Tibial nerve (tissue), 4 donors: ENCODE results near the gene IL1A. TPM values are rescaled to one million over a fixed set of nuclear protein-coding genes. Genes with fewer than 3 reads are reported as not detected.

Experiments used
- DNase-seq, 2 donors: peaks; one replicate each; pipeline ENCODE4 v3.0.0-alpha.2; 2019; ENCODE audit warnings: low spot score in 2 of 2
- H3K27ac ChIP-seq, 4 donors: fragments of 200-600 bp; sonication (generic) in 3 of 4; one replicate each; pipeline ENCODE4 v1.5.1; 2017 to 2019; ENCODE audit warnings: mild to moderate bottlenecking in 1 of 4
- H3K27me3 ChIP-seq, 2 donors: fragments of 200-600 bp; sonication (generic) in 1 of 2; one replicate each; pipeline versions ENCODE4 v1.5.1 to v1.6.0; 2017 to 2019
- H3K36me3 ChIP-seq, 3 donors: fragments of 200-600 bp; sonication (generic); one replicate each; pipeline ENCODE4 v1.5.1; 2018 to 2019
- H3K4me1 ChIP-seq, 4 donors: fragments of 200-600 bp; sonication (generic) in 3 of 4; one replicate each; pipeline ENCODE4 v1.5.1; 2017 to 2019
- H3K4me3 ChIP-seq, 4 donors: fragments of 200-600 bp; sonication (generic) in 3 of 4; one replicate each; pipeline ENCODE4 v1.5.1; 2017 to 2019; ENCODE audit warnings: mild to moderate bottlenecking in 1 of 4, moderate library complexity in 1 of 4
- H3K9me3 ChIP-seq, 4 donors: fragments of 200-600 bp; sonication (generic) in 3 of 4; one replicate each; pipeline ENCODE4 v1.5.1; 2017 to 2019
- CTCF ChIP-seq, 5 experiments: fragments of 200-600 bp in 3 of 5; fragments of 450-650 bp in 2 of 5; sonication (generic) in 3 of 5; IDR thresholded peaks; one replicate each; pipeline ENCODE4 v1.5.1; 2016 to 2019; ENCODE audit warnings: antibody characterized with exemption in 5 of 5, mild to moderate bottlenecking in 3 of 5, moderate library complexity in 2 of 5
- EP300 ChIP-seq, 2 donors: sonication (generic); formaldehyde crosslinking; IDR thresholded peaks; one replicate each; pipeline ENCODE4 v1.6.1; 2017; ENCODE audit warnings: antibody characterized with exemption in 2 of 2, mild to moderate bottlenecking in 1 of 2
- POLR2A ChIP-seq, 2 donors: fragments of 450-650 bp; IDR thresholded peaks; one replicate each; pipeline ENCODE4 v1.6.1; 2017; ENCODE audit warnings: antibody characterized with exemption in 2 of 2, mild to moderate bottlenecking in 2 of 2, moderate library complexity in 2 of 2
- WGBS, 2 donors: methylation state at CpG; one replicate each; pipeline ENCODE4 v1.1.5; 2018; 5-methylcytosine and 5-hydroxymethylcytosine counted together
- total RNA-seq, 4 donors: library from RNA; depleted of rRNA; stranded (reverse); fragments of >200 nt; gene quantifications; one replicate each; pipeline ENCODE4 v1.1.0, GENCODE V29; 2016

IL1A gene
- total RNA-seq, 4 donors from 2014 or later: 1.1 TPM; not detected in 3

- TF ChIP-seq EP300 (IDR thresholded peaks at IDR 0.05): no peak
- no peak for TF ChIP-seq CTCF (IDR thresholded peaks at IDR 0.05)
- no peak for TF ChIP-seq POLR2A (IDR thresholded peaks at IDR 0.05)
- Histone ChIP-seq H3K27ac (no peak overlapping the region), H3K27me3 (no peaks in the 10 kb centered on the region), H3K36me3 (no peaks in the 10 kb centered on the region), H3K9me3 (no peaks in the 10 kb centered on the region), H3K4me3 (no peak overlapping the region), H3K4me1 (no peaks in the 10 kb centered on the region)
- DNase-seq: no peak
Measured at GRCh38 chr2:112777036-112777435, 7.3 kb downstream of the IL1A start.

DNA sequence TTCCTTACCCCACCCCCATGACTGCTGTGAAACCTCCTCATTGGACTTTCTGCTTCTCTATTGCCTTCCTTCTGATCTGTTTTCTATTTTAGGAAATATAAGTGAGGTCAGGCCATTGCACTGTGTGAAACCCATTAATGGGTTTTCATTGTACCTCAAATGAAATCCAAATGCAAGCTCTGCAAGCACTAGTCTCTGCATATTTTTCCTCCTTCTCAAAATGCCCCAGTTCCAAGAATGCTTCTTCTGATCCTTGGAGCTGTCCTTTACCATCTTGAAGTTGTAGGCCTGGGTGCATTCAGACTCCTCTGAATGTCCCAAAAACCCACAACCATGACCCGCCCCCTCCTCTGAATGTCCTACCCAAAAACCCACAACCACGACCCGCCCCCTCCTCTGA, 8.2 kb downstream of the IL1A start:
- no peak overlapping the region for H3K27ac ChIP-seq
- H3K36me3 ChIP-seq: no peaks in the 10 kb centered on the region
- no peaks in the 10 kb centered on the region for H3K27me3 ChIP-seq
- H3K4me1 ChIP-seq: no peaks in the 10 kb centered on the region
- no peaks in the 10 kb centered on the region for H3K9me3 ChIP-seq
- 85 to 91% methylated on average over 2 to 3 of the region's 3 CpGs for WGBS, 2 donors
- TF ChIP-seq POLR2A (IDR thresholded peaks at IDR 0.05): no peak
- no peak for TF ChIP-seq EP300 (IDR thresholded peaks at IDR 0.05)
- TF ChIP-seq CTCF (IDR thresholded peaks at IDR 0.05): no peak
- H3K4me3 ChIP-seq: no peak overlapping the region
- DNase-seq: no peak

- no peak overlapping the region for H3K27ac ChIP-seq
- no peak for DNase-seq
- H3K4me3 ChIP-seq: no peak overlapping the region
- no peaks in the 10 kb centered on the region for H3K4me1 ChIP-seq
- 94% methylated on average over 3 of the region's 3 CpGs for WGBS, 2 donors
- H3K27me3 ChIP-seq: no peaks in the 10 kb centered on the region
- no peaks in the 10 kb centered on the region for H3K36me3 ChIP-seq
- TF ChIP-seq EP300 (IDR thresholded peaks at IDR 0.05) (no peak), POLR2A (IDR thresholded peaks at IDR 0.05) (no peak), CTCF (IDR thresholded peaks at IDR 0.05) (no peak)
- H3K9me3 ChIP-seq: no peaks in the 10 kb centered on the region
Measured at GRCh38 chr2:112774536-112775285, 9.6 kb downstream of the IL1A start.

- DNase-seq: no peak
- WGBS, 2 donors: 80 to 88% methylated on average over 2 of the region's 2 CpGs
- Histone ChIP-seq H3K4me1 (no peaks in the 10 kb centered on the region), H3K27me3 (no peaks in the 10 kb centered on the region), H3K9me3 (no peaks in the 10 kb centered on the region), H3K27ac (no peak overlapping the region), H3K36me3 (no peaks in the 10 kb centered on the region), H3K4me3 (no peak overlapping the region)
- TF ChIP-seq EP300 (IDR thresholded peaks at IDR 0.05) (no peak), CTCF (IDR thresholded peaks at IDR 0.05) (no peak), POLR2A (IDR thresholded peaks at IDR 0.05) (no peak)
Measured at GRCh38 chr2:112773556-112773955, 10.7 kb downstream of the IL1A start.

DNA sequence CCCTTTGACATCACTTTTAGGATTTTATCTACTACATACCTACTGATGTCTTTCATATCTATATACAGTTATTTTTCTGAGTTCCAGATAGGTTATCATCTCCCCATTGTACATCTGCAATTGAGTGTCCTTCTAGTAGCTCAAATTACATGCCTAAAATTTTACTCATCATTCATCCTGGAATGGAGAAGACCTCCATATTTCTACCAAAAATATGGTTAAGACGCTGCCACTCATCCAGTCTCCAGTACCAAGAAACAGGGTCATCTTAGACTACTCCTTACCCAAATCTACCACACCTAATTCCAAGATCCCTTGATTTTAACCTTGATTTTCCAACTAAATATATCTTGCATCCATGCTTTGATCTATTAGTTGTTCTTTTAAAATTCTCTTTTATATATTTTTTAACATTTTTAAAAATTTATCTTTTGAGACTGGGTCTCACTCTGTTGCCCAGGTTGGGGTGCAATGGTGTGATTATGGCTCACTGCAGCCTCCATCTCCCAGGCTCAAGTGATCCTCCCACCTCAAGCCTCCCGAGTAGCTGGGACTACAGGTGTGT, 11.3 kb downstream of the IL1A start:
- Histone ChIP-seq H3K27ac (no peak overlapping the region), H3K27me3 (no peaks in the 10 kb centered on the region), H3K4me3 (no peak overlapping the region), H3K36me3 (no peaks in the 10 kb centered on the region), H3K9me3 (no peaks in the 10 kb centered on the region), H3K4me1 (no peaks in the 10 kb centered on the region)
- TF ChIP-seq POLR2A (IDR thresholded peaks at IDR 0.05) (no peak), CTCF (IDR thresholded peaks at IDR 0.05) (no peak), EP300 (IDR thresholded peaks at IDR 0.05) (no peak)
- 51 to 83% methylated on average over 2 of the region's 2 CpGs for WGBS, 2 donors
- no peak for DNase-seq
